ENCODE measurements around the gene PARP8.
"Not testable (repeated sequence)": the region's sequence is repeated elsewhere in the genome, so short reads cannot be mapped to it uniquely, and the experiment has no call there.

The PARP8 gene

DNA sequence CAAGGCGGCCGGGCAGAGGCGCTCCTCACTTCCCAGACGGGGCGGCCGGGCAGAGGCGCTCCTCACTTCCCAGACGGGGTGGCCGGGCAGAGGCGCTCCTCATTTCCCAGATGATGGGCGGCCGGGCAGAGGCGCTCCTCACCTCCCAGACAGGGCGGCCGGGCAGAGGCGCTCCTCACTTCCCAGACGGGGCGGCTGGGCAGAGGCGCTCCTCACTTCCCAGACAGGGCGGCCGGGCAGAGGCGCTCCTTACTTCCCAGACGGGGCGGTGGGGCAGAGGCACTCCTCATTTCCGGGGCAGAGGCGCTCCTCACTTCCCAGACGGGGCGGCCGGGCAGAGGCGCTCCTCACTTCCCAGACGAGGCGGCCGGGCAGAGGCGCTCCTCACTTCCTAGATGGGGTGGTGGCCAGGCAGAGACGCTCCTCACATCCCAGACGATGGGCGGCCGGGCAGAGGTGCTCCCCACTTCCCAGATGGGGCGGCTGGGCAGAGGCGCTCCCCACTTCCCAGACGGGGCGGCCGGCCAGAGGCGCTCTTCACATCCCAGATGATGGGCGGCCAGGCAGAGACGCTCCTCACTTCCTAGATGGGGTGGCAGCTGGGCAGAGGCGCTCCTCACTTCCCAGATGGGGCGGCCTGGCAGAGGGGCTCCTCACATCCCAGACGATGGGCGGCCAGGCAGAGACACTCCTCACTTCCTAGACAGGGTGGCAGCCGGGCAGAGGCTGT lies 108.2 kb downstream of the PARP8 start:
- DNase-seq (ENCODE audit: low read depth in 2 of 2) = not testable (repeated sequence)

DNA sequence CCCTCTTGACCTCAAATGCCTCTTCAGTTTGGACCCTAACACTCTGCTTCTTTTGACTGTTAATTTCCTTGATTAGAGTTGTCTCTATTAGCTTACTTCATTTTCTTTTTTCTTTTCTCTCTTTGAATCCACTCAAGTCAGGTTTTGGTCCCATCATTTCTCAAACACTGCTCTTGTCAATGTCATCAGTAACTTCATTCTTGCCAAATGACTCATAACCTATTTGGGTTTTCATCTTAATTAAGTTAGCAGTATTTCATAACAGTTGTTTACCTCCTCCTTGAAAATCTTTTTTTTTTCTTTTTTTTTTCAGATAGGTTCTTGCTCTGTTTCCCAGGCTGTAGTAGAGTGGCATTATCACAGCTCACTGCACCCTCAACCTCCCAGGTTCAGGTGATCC lies 119.6 kb downstream of the PARP8 start:
- no peak for DNase-seq (ENCODE audit: low read depth in 2 of 2)

DNA sequence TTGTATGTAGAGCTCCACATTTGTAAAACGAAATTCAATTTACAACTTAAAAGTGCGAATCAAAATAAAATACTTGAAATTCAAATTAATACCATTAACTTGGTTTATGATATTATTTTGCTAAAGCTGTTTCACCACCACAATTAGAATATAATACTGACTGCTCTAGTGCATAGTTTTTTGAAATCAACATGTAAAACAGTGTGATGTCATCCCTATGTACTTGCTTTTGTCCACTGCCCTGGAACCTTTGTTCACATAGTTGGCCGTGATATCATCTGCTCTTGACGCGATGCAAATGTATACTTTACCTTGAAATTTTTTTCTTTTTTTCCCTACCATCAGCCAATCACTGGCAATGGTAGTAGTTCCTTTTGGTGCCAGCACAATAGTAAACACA lies 125.4 kb downstream of the PARP8 start:
- no peak for DNase-seq (ENCODE audit: low read depth in 2 of 2)

DNA sequence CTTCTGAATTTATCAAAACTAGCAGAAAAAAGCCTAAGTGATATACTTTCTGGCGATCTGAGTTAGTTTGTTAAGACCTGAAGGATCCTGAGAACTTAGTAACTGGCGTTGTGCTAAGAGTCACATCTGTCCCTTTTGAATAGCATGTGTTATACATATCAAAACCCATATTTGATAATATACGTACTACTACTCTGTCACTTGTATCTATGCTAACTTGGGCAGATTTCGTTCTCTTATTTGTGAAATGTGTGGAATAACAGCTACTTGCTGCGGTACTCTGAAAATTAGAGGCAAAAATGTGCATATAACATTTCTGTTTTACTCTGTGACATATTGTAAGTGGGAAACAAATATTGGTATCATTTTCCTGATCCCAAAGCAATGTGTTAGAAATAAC lies 126.4 kb downstream of the PARP8 start:
- DNase-seq (ENCODE audit: low read depth in 2 of 2) = no peak

DNA sequence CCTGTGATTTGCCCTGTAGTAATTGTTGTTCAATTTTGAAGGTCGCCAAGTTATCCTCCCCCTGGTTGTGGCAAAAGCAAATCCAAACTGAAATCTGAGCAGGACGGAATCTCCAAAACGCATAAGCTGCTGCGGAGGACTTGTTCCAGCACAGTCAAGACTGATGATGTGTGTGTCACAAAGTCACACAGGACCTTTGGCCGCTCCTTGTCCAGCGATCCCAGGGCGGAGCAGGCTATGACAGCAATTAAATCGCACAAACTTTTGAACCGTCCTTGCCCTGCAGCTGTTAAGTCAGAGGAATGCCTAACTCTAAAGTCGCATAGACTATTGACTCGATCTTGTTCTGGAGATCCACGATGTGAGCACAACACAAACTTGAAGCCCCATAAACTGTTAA lies 128.4 kb downstream of the PARP8 start:
- no peak for DNase-seq (ENCODE audit: low read depth in 2 of 2)

DNA sequence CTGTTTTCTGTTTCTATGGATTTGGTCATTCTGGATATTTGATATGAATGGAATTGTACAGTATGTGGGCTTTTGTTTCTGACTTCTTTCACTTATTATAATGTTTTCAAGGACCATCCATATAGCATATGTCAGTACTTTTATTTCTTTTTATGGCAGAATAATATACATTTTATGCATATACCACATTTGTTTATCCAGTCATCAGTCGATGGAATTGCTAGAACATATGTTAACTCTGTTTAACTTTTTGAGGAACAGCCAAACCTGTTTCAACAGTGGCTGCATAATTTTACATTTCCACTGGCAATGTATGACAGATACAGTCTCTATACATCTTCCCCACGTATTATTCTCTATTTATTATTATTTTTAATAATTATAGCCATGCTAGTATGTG lies 131.6 kb downstream of the PARP8 start:
- no peak for DNase-seq (ENCODE audit: low read depth in 2 of 2)

DNA sequence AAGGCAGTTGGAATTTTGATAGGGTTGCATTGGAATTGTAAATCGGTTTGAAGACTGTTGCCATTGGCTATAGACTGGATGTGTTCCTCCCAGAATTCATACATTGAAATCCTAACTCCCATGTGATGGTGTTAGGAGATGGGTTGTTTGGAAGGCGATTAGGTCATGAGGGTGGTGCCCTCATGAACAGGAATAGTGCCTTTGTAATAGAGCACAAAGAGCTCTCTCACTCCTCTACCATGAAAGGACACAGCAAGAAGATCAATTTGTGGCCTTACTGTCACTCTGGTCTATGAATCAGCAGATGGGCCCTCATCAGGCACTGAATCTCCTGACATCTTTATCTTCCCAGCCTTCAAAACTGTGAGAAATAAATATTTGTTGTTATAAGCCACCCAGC lies 133.2 kb downstream of the PARP8 start:
- DNase-seq (ENCODE audit: low read depth in 2 of 2) = no peak

DNA sequence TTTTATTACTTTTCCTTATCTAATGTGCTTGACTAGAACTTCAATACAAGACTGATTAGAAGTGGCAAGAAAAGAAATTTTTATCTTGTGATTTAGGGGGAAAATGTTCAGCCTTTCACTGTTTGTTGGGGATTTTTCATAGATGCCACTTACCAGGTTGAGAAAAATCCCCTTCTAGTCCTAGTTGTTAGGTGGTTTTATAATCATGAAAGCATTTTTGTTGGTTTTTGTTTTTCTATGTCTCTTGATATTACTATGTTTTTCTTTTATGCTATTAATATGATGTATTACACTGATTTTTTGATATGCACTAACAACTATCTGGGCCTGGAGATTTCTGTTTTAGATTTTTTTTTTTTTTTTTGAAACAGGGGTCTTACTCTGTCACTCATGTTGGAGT lies 134.0 kb downstream of the PARP8 start:
- DNase-seq (ENCODE audit: low read depth in 2 of 2) = no peak

DNA sequence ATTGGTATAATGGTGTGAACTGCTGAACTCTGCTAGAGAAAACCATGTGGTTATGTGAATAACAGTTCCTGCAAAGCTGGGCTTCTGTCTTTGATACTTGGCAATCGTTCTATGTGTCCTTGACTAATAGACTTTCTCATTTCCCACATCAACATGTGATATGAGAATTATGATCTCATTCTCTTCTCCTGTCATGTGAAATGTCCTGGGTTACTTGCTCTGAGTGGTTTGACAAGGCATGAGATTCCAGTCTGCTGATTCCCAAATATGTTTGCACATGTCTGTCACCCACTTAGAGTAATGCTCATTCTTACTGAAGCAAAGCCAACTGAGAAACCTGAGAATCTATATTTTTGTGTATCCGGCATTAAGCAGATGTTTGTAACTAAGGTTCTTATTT lies 141.2 kb downstream of the PARP8 start:
- DNase-seq (ENCODE audit: low read depth in 2 of 2) = no peak

DNA sequence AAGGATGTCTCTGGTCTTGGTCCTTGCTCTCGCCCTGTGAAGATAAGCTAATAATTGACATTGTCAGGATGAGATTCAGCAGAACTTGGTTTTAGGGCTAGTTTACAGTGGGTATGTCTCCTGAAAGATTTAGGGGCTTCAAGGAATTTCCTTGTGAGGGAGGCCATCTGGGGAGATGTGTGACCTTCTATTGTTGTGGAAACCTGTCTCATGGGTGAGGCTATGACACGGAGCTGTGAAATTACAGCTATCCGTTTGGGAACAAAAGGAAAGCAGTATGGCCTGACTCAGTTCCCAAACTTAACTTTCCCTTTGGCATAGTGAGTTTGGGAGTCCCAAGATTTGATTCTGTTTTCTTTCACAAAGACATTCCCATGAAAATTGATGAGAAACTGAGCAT lies 142.0 kb downstream of the PARP8 start:
- no peak for DNase-seq (ENCODE audit: low read depth in 2 of 2)

DNA sequence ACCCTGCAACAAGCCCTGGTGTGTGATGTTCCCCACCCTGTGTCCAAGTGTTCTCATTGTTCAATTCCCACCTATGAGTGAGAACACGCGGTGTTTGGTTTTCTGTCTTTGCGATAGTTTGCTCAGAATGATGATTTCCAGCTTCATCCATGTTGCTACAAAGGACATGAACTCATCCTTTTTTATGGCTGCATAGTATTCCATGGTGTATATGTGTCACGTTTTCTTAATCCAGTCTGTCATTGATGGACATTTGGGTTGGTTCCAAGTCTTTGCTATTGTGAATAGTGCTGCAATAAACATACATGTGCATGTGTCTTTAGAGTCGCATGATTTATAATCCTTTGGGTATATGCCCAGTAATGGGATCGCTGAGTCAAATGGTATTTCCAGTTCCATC lies 145.3 kb downstream of the PARP8 start:
- DNase-seq (ENCODE audit: low read depth in 2 of 2) = not testable (repeated sequence)

DNA sequence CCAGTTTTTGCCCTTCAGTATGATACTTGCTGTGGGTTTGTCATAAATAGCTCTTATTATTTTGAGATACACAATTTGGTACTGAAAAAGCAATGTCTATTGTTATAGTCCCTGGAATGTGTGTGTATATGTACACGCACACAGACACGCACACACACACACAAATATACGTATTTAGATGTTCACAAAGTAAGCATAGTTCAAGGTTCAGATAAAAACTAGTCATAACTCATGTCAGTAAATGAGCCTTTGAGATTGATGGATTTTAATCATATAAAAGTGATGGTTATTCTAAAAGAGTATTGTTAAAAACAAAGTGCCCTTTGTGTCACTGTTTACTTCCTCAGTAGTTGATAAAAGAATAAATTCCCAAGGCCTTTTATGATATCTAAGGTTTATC lies 147.3 kb downstream of the PARP8 start:
- DNase-seq (ENCODE audit: low read depth in 2 of 2) = no peak

DNA sequence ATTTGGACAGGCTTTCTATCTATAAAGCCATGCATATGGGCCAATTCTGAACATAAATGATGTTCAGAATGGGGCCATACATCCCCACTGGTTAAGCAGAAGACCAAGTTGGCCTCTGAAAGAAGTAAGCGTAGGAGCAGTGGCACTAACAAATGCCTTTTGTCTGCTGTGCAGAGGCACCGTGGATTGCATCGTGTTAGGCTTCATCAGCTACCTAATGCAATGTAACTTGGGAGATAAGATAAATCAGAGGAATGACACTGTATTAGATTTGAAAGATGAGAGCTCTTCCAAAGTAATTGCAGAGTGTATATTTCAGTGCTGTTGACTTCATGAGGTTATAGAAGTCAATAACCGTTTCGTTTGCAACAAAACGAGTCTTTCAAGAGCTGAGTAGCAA lies 148.1 kb downstream of the PARP8 start:
- no peak for DNase-seq (ENCODE audit: low read depth in 2 of 2)

DNA sequence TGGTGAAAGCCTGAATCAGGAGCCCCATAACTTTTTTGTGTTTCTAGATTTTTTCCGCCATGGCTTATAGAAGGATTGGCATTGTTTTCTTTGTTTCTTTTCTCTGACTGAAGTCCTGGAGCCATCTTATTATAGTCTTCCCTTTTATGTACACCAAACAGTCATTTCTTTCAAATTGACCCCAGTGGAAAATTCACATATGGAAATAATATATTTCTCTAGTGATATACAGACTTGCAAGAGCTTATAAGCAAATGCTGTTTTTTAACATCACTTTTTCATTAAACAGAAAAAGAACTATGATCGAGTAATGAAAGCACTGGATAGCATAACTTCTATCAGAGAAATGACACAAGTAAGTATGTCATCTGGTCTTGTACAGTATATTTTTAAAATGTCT lies 155.6 kb downstream of the PARP8 start:
- no peak for DNase-seq (ENCODE audit: low read depth in 2 of 2)

DNA sequence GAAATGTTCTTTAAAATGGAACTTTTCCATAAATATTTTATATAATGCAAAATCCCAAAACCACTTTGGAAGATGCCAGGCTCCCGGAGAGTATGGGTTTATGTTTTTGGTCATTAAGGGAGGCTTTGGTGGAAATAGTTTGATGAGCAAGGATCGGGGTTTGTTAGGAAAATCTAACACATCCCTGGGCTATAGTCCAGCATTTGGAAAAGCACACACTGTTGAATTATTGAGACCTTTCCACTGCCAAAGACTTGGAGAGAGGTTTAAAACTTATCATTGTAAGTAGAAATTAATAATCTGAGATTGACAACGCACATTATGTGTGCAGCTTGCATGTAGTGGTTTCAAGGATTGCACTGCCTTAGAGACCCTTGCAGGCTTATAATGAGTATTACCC lies 156.3 kb downstream of the PARP8 start:
- DNase-seq (ENCODE audit: low read depth in 2 of 2) = no peak

DNA sequence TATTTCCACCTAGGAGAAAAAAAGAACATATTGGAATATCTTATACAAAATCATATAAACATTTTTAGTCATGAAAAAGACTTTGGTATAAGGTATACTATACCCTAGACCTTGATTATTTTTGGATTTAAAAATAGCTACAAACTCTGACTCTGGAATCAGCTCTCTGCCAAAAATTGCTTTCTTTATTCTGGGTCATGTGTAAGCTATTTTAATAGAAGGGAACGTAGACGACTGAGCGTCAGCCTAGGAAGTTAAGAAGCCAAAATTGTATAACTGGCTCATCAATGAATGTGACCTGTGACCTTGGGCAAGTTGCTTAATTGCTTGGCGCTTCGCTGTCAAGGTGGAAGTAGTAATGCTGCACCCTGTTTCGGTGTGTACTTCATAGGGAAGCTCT lies 157.1 kb downstream of the PARP8 start:
- no peak for DNase-seq (ENCODE audit: low read depth in 2 of 2)

DNA sequence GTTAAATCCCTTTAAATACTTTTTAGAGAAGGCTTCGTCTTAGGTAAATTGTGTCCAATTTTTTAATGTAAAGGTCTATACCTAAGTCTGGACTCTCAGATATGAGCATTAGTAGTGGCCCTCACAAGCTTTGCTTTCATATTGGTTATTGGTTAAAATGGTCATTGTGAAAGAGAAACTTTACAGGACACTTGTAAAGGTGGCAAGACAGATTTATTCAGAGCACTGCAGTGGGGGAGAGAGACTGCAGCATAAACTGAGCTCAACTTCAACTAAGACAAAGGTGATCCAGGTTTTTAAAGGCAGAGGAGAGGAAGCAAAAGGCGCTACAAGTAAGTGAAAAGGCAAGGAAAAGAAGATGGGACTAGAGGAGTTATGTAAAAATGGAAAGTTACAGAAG lies 157.7 kb downstream of the PARP8 start:
- DNase-seq (ENCODE audit: low read depth in 2 of 2) = no peak

DNA sequence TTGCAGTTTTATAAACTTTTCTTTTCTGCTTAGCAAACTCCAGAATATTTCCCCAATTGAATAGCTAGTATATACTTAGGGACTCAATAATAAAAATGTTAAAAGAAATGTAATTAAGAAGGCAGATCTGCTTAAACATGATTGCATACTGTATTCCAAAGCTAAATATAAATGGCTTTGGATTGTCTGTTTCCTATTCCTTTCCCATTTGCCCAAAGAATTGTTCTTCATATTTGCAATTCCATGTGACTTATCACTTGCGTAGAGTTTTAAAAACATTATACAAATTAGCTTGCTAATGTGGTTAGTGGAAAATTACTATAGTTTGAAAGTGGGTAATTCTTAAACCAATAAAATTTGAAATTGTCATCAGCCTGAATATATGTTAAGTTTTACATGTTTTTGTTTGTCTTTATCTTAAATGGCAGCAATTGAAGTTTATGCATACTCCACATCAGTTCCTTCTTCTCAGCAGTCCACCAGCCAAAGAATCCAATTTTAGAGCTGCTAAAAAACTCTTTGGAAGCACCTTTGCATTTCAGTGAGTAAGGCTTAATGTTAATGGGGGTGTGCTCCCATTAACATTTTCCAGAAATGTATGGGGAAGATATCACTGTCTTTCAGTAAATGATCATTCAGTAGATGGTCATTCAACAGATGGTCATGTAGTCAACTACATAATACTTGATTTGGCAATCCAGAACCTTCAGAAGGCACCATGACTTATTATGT lies 161.2 kb downstream of the PARP8 start:
- no peak for DNase-seq (ENCODE audit: low read depth in 2 of 2)

DNA sequence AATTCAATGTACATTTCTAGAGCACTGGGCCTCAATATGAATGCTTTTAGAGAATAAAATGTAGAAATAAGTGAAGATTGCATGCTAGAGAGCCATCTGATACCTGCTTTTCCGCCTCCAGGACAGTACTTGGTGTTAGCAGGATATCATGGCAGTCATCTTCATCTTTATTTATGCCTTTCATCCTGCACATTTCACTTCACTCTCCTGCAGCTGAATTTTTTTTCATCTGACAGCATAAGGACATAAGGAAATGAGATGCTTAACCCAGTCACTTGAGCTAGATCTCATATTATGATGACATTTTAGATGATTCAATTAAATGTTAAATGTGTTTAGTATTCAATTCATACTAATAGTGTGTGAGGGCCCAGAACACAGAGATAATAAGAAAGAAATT lies 162.6 kb downstream of the PARP8 start:
- no peak for DNase-seq (ENCODE audit: low read depth in 2 of 2)

DNA sequence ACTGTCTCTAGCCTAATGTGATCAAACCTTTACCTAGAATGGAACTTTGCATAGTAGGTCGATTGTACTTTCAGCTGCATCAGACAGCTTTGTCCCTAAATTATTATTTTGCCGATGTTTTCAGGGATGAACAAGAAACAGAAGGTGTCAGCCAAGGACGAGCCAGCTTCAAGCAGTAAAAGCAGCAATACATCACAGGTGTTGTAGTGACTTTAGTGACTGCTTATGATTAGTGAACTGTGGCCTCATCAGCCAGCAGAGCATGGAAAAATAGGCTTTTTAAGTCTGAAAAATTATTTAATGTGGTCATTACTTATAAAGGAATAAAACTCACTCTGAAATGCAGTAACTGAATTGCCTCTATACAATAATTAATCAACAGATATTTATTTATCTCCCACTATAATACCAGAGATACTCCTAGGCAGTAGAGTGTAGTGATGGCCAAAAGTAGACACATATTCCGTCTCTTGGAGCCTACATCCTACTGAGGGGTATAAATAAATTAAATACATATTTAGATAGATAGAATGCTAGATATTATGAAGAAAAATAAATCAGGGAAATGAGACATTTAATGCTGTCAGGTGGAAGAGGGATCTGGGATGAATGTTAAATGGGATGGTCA lies 166.3 kb downstream of the PARP8 start:
- no peak for DNase-seq (ENCODE audit: low read depth in 2 of 2)

DNA sequence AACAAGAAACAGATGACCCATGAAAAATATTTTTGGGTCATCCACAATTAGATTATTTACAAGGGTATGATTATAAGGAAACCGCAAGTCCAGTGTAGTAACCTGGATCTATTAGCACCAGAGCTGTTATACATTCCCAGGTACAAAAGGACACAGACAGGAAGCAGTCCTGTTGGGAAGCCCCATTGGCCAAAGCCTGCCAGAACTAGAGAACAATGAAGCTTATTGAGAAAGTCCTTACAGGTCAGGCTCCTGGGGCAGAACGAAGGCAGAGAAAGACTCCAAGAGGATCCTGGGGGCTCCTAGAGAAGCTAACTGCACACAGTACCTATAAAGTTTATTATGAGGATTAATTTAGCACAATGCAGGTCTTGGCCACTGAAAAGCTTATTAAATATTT lies 169.9 kb downstream of the PARP8 start:
- DNase-seq (ENCODE audit: low read depth in 2 of 2) = no peak

DNA sequence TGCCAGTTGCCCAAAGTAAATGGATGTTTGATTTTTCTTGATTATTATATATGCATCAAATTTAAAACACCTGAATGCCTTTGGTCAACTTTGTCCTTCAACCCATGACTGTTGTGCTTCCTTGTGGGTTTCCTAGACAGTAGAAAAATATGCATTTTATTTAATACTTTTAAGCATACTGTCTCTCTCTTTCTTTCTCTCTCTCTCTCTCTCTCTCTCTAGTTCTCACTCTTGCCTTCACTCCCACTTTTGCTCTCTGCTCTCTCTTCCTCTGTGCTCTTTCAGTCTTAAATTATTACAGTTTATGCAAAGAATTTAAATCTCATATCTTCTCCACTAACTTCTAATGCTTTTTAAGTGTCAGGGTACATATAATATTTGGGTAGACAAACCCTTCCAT lies 173.0 kb downstream of the PARP8 start:
- DNase-seq (ENCODE audit: low read depth in 2 of 2) = no peak

DNA sequence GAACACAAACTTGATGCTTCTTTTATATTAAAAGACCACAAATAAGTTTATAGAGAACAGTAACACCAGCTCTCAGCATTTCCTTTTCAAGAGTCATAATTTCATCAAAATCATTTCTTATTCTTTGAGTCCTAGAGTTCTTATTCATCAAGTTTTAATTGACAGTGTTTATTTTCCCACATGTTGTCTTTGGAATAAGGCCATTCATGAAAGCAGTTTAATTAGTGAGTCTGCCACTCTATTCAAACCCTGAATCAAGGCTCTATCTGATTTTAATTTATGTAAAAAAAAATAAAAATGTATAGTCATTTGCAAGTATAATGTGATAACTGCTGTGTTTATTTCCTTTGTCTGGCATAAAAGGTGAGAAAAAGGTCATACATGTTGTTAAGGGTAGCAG lies 176.7 kb downstream of the PARP8 start:
- no peak for DNase-seq (ENCODE audit: low read depth in 2 of 2)
